Head of caudate nucleus (tissue), 42 donors: ENCODE results near the gene NKD2.
A peak's percentile ranks its signal among the peaks of the same experiment; 100 is the strongest.
"Not testable (repeated sequence)": the region's sequence is repeated elsewhere in the genome, so short reads cannot be mapped to it uniquely, and the experiment has no call there.

ENCODE experiments used
- DNase-seq, 42 donors: peaks; one replicate each; pipeline versions ENCODE4 v3.0.0 to v3.0.0-alpha.2; 2020 to 2021; ENCODE audit warnings: mixed read lengths in 7 of 42
- intact Hi-C: fragments of 100-400 bp; cut with DNase I; formaldehyde crosslinking; loops from one replicate; pipeline ENCODE4 v1.15.0; 2022

Gene NKD2

DNA sequence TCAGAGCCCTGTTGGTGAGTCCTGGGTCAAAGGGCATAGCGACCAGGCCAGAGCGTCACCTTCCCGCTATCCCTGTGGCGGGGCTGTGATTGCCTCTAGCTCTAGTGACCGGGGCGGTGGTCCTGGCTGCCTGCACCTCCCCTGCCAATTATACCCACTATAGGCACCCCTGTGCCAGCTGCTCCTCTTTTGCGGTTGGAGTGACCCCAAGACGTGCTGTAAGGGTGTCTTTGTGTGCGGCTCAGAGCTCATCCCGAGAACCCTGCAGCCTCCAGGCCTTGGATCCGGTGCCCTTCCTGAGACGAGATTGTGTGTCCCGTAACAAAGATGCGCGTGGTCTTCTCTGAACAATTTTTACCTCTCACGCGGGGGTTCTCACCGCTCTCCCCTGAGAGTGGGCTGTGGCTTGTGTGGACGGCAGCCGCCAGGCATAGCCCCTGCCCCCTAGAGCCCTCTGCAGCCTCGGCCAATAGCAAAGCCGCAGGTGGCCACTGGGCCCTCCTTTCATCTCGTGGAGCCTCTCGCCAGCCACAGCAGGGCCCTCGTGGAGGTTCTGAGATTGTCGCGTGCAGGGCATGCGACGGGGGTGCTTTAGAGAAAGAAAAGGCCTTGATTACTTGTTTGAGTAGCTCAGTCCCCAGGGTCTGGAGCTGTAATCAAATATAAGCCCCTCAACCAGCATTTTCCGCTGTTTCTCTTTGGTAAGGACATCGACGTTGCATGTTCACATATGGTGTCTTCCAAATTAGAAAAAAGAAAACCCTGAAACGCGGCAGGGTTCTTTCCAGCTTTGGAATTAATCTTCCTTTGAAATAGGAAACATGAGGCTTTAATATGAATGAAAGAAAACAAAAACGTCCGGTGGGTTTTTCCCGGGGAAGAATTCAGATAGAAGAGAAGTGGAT, 10.7 kb downstream of the NKD2 start:
- intact Hi-C loops, result no loop called here
- peak in 1 of 42 donors; percentile 3 for DNase-seq

DNA sequence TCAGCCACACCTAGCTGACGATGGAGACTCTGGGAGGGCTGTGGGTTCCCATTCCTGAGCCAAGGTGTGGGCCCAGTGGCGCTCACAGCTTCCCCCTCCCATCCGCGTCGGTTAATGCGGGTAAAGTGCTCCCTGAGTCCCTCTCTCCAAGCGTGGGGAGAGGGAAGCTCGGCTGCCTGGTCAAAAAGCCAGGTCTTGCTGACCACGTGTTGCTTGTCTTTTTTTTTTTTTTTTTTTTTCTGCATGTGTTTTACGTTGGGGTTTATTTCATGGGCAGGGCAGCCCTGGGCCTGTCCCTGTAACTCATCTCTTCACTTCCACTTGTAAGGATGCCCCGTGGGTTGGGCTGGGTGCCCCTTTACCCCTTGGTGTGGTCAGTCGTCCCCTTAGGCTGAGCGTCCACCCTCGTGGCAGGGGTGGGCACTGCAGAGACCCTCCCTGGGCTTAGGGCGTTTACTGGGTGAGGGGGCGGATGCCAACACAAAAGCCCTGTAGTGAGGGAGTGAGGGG, 11.9 kb downstream of the NKD2 start:
- intact Hi-C loops, result no loop called here
- DNase-seq, result peak in 3 of 42 donors; percentile 2 to 30 (median 3)

DNA sequence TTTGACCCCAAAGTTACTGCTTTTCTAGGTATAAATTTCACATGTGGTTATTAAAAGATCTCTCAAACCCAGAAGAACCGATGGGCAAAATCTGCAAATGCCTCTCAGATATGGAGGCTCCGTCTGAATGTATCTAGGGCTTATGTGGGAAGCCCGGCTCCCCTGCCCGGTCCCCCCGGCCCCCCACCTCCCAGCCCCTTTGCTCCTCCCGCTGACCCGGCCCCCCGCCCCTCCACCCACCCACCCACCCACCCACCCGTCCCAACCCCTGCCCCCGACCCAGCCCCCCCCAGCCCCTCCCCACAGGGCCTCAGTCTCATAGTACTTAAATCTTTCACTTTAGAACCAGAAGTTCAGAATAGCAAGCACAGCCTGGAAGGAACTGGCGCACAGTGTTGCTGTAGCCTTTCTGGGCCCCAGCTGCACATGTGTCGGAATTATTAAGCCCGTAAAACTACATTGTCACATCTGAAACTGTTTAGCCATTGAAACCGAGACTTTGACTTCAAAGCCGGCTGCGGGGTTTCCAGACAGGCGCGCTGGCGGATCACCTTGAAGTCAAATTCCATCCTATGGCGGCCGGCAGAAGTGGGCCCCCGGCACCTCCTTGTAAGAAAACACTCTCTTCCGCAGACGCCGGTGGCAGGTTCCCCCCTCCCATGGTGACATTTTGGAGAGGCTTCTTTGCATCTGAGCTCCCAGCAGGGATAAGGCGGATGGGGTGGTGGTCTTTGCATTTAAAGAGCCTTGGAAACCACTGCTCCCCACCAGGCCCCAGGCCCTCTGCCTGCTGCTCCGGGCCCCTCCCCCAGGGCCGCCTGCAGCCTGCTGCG, 12.8 kb downstream of the NKD2 start:
- DNase-seq, result peak in 4 of 42 donors; percentile 1 to 32 (median 2)
- intact Hi-C loops, result no loop called here

DNA sequence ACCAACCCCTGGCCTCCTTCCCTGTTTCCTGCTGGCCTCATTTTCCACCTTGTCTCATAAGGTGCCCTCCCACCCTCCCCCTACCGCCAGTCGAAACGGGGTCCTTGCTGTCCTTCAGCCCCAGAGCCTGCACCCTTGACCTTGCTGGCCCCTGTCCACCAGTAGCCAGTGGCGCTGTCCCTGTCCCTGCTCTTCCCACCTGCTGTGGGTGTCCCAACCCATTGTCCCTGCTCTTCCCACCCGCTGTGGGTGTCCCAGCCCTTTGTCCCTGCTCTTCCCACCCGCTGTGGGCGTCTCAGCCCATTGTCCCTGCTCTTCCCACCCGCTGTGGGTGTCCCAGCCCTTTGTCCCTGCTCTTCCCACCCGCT, 13.4 kb downstream of the NKD2 start:
- intact Hi-C loops, result not testable (repeated sequence)
- DNase-seq, result peak in 1 of 42 donors; percentile 2

DNA sequence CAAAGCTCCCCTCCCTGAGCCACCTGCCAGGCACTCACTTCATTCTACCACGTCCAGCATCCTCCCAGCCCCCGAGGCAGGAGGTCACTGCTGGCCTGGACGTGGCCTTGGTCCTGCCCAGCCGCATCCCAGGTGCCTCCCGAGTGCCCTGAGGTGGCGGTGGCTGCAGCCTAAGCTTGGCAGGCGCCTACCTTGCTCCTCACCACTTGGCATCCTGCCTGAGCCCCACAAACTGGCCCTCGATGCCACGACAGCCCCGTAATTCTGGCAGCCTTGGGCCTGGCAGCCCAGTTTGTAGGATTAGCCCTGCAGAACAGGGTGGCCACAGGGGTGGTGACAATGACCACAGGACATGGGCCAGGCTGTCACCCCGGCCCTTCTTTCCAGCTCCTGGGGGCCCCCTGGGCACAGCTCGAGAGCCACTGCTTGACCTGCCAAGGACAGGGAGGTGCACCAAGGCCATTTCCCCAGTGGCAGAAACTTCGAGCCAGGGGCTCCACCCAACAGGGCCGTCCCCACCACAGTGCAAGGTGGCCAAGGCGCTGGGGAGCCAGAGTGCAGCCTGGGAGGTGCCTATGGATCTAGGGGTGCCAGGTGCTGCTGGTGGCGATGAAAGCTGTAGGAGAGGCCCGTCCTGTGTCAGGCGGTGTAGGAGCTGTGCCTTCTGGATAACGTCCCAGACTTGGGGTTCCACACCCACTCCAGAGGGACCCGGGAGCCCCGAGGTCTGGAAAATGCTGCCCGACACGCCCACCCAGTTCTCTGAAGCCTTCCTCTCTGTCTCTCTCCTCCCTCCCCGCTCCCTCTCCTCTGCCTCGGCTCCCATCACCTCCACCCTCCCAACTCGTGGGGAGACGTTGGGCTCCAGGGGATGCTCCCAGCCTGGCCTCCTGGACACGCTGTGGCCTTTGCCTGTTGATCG, 18.4 kb downstream of the NKD2 start:
- intact Hi-C loops, result no loop called here
- DNase-seq, result peak in 3 of 42 donors; percentile 0 to 11 (median 2)

DNA sequence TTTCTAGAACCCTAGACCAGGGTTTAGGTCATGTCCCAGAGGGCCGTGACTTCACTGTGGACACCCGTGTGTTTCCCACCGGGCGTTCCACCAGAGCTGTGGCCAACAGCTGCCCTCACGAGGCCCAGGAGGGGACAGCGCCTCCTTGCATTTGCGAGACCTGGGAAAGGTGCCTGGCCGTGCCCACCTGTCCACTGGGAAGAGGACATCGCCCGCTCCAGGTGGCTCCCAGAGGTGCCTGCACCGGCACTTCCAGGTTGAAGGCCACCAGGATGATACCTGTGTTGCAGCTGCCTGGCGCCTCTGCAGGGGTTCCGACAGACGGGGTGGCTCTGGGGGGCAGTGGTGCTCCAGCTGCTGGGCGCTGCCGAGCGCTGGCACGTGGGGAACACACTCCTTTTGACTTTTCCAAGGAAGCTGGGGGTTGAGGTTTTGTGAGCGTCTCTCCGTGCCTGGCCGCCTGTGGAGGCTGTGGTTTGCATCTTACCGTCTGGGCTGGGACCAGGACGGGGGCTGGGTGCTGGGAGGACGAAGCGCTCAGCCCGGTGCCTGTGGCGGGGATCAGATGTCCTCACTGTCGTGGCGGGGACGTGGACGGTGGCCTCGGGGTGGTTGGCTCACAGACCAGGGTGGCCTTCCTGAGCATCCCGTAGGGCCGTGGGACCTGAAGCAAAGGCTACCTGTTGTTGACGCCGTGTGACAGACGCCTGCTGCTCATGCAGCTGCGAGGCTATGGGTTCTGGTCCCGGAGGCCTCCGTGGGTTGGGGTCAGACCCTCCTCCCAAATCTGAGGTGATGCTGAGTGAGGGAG, 19.2 kb downstream of the NKD2 start:
- intact Hi-C loops, result no loop called here
- peak in 4 of 42 donors; percentile 3 to 26 (median 8) for DNase-seq

DNA sequence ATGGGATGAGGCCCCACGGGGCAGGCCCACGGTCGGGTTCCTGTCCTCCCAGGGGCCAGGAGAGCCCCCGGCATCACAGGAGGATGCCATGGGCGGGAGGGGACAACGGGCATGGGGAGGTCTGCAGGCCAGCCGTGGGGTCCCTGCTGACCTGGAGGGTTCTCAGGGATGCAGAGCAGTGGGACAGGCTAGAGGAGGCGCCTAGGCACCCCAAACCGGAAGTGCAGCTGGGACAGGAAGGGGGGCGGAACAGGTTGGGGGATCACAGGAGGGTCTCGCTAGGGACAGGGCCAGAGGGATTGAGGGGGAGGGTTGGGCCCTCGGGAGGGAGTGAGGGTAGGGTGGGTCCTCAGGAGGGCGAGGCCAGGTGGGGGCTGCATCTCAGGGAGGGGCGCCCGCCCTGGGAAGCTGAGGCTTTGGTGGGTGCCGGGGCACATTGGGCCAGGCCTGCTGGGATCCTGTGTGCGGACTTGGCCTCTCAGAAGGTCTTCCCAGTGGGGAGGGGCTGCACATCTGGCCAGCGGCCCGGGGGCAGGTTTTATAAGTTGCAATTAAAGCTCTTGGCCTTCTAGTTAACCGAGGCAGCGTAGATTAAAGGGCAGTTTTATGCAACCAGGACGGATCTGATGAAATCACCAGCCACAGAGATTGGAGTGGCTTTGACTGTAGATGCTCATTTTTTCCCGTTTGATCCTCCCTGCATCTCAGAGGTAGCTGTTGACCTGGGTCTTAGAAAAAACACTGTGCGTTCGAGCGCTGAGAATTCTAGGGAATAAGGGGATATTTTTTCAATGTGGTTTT, 20.1 kb downstream of the NKD2 start:
- peak in 3 of 42 donors; percentile 0 to 7 (median 2) for DNase-seq
- intact Hi-C loops, result no loop called here

DNA sequence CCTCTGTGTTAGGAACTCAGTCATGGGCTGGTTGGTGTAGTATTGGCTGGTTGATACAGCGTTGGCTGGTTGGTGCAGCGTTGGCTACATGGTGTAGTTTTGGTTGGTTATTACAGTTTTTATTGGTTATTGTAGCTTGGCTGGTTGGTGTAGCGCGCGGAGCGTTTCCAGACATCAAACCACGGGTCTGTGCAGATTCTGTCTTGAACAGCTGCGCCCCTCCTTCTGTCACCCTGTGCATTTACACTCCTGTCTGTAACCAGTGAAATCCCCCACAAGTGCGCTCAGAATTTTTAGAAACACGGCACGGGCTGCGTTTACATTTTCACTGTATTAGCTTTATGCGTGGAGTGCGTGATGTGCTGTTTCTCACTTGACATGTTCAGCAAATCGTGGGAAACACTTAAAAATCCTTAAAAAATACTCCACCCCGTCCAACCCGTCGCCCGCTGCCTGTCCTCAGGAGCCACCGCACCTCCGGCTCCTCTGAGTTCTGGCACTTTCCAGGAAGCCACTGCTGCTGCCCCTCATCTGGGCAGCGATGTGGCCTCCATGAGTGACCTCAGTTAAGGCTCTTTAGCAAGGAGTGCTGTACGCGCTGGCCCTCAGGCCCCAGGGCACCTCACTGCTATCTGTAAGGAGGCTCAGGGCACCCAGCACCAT, 20.8 kb downstream of the NKD2 start:
- intact Hi-C loops, result no loop called here
- peak in 3 of 42 donors; percentile 1 to 23 (median 2) for DNase-seq

DNA sequence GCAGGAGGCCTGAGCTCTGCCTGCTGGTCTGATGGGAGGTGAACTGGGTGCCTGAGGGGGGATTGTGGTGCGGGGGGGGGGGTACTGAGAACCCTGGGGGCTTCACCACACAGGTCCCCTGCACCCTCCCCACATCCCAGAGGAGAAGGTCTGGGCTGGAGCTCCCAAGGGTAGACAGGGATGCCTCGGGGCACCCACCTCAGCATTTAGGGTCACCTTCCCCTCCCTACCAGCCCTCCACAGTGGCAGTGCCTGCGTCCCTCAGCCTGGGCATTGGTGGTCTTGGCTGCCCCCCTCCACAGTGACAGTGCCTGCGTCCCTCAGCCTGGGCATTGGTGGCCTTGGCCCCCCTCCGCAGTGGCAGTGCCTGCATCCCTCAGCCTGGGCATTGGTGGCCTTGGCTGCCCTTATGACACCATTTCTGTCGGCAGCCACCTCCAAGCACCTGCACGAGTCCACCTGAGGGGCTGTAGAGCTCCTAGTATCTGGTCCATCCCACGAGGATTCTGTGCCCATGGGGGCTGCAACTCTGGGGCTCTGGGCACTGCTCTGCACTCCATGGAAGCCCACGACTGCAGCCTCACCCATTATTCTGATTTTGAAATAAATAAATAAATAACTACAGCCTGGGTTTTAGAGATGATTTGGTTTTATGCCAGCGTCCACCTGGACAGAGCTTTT, 21.5 kb downstream of the NKD2 start:
- intact Hi-C loops, result no loop called here
- peak in 3 of 42 donors; percentile 1 to 19 (median 7) for DNase-seq

DNA sequence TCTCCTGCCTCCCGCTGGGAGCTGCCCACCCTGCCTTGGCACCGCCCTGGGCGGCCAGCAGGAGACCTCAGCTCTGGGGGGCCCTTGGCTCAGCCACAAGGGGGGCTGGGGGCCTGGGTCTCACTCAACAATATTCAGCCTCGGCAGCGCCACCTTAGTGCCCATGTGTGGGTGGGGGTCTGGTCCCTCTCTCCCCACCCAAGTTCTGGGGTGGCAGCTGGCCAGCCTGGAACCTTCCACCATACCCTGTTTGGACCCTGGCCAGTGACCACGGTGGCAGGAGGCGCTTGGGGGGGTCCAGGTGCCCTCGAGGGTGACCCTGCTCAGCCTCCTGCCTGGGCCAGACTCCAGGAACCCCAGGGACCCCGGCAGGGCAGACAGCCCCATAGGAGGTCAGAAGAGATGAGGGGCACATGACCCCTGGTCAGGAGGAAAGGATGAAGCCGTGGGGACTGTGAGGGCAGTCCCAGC, 22.2 kb downstream of the NKD2 start:
- DNase-seq, result peak in 2 of 42 donors; percentile 1 to 2
- intact Hi-C loops, result no loop called here

DNA sequence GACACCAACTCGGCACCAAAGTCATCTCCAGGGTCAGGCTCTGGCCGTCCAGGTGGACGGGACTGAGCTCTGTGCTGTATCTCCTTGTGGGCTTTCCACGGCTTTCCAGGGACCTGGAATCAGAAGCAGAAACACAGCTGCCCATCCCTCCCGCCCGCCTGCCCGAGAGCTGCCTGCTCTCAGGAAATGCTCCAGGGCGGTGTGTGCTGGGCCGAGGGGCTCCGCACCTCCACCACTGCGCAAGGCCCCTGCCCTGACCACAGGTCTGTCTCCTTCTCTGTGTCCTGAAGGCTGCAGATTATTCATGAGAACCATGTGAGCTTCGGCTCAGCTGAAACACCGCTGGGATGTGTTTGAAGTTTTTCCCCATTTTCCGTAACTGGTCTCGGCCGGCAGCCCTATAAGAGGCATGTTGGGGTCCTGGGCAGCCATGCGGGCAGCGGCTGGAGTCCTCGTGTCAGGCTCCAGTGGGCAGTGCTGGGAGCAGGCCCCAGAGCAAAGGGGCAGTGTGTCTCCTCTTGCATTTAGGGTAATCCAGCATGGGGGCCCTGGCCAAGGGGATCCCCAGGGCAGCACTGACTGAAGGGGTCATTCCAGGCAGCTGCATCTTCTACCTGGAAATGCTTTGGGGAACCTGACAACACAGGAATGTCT, 22.8 kb downstream of the NKD2 start:
- intact Hi-C loops, result no loop called here
- DNase-seq, result peak in 4 of 42 donors; percentile 1 to 28 (median 8)

DNA sequence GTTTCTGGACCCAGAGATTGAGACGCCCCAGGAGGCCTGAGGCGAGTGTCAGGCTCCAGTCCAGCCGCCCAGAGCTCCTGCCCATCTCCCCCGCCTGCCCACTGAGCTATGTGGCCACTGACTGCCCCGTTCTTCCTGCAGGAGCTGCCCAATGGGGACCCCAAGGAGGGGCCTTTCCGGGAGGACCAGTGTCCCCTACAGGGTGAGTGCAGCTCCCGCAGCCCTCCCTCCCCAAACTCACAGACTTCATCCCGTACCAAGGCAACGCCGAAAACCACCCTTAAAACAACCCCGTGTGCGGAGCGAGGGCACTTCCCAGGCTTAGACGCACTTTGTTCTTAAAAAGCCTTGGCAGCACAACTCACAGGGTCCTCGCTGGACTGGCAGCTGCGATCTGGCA, 23.4 kb downstream of the NKD2 start:
- DNase-seq, result peak in 4 of 42 donors; percentile 0 to 23 (median 2)
- intact Hi-C loops, result no loop called here

DNA sequence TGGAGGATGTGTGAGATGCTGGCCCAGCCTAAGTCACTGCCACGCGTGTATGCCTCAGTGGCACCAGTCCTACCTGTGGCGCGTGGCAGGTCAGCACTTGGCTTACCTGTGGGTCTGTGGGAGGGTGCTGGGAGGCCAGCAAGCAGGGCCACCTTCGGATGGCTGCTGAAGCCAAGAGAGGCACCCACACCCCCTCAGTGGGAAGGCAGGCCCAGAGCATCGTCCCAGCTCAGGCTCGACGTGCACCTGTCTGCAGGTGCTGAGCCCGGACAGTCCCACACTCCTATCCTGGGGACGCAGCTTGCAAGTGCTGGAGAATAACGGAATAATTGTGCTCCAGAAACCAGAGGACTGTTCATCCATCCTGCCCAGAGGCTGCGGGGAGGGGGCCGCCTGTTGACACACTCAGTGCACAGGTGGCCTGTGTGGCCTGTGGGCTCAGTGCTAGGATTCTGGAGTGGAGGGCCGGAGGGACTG, 24.0 kb downstream of the NKD2 start:
- intact Hi-C loops, result no loop called here
- peak in 2 of 42 donors; percentile 3 to 11 for DNase-seq

DNA sequence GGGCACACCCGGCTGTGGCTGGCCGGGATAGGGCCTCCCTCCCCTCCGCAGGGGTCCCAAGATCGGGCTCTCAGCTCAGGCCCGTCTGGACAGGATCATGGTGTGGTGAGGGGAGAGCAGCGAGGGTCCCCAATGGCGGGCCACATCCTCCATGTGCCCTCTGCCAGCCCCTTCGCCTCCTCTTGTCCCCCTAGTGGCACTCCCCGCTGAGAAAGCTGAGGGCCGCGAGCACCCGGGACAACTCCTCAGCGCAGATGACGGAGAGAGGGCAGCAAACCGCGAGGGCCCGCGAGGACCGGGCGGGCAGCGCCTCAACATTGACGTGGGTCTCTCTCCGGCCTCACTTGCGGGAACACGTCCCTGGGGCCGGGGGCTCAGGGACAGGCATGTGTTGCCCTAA, 24.6 kb downstream of the NKD2 start:
- peak in 4 of 42 donors; percentile 0 to 21 (median 10) for DNase-seq

More for the DNA sequence above, 24.6 kb downstream of the NKD2 start:
- intact Hi-C loops, result no loop called here
